HTERT RPE-1 (cell line): ENCODE data around the gene IGF2BP2.

ENCODE experiments used
- in situ Hi-C: fragments of 300-500 bp; cut with MboI; formaldehyde crosslinking; loops from 4 replicates; pipeline ENCODE4 v1.14.3; 2020; ENCODE audit warnings: low sequenced_read_pairs

IGF2BP2 gene

GRCh38 chr3:185737740-185738680, 86.8 kb downstream of the IGF2BP2 start:
- in situ Hi-C loops, result no loop called here

DNA sequence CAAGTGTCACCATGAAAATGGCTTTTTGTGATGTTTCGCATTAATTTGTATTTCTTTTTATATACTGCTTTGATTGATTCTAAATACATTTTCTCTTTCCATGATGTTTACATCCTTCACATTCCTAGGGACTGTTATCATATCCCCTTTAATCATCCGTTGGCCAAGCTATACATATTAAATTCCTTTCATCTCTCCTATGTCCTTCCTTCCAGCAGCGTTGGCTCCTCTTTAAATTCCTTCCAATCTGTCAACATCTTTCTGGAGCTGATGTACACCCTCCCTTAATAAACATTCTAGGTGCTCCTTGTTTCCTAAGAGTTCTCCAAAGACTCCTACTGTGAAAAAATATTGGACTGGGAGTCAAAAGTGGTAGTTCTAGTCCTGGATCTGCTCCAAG, 87.8 kb downstream of the IGF2BP2 start:
- in situ Hi-C loops, result no loop called here

DNA sequence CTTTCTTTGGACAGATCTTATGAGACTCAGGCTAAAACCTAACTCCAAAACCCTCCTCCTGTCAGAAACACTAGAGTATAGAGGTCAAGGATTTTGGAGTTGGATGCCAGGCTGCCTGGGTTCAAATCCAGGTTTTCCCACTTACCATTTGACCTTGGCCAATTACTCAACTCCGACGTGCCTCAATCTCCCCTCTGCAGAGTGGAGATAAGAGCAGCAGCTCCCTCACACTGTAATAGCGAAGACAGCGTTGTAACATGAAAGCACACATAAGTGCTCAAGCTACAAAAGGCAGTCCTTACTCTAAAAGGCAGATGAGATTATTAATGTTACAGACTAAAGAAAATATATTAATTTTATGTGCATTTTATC, 90.1 kb downstream of the IGF2BP2 start:
- in situ Hi-C loops, result no loop called here

GRCh38 chr3:185733980-185734724, 90.7 kb downstream of the IGF2BP2 start:
- in situ Hi-C loops, result no loop called here

DNA sequence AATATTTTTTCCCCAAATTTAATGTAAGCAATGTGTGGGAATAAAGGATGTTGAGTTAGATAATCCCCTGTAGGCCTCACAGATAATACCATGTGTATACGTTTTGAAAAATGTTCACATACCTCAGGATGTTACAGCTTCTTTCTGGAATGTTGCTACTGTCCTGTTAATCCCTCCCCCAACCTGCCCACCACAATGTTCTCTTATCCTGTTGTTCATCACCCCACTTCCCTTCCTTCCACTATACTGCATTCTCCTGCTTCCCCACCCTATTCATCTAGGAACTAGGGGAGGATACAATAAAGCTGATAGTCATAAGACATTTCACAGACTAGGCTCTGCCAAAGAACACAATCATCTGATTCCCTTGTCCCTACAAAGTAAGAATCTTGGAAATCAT, 92.1 kb downstream of the IGF2BP2 start:
- in situ Hi-C loops, result no loop called here

- in situ Hi-C loops, result no loop called here
Measured at GRCh38 chr3:185730550-185730949, 94.3 kb downstream of the IGF2BP2 start.

DNA sequence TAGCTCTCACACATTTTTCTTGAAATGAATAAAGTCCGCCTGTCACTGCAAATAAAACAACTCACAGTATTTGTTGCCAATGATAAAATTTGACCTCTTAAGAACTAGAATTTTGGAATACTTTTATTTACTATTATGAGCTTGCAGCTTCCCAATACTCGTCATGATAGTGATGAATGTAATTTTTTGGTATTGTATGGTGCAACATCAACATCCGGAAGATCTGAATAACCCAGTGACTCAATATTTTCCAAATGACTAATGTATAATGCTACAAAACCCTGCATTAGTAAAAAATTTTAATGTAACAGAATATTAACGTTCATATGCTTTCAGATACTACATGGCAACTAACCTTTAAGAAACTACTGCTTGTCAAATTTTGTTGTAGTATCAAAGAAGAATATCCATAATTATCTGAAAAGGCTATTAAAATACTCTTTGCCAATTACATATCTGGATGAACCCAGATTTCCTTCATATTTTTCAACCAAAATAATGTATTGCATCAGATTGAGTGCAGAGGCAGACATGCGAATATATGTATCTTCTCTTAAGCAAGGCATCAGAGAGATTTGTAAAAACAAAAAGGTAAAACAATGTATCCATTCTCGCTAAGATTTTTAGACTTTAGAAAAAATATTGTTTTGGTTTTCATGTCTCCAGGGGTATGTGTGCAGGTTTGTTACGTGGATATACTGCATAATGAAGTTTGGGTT, 95.3 kb downstream of the IGF2BP2 start:
- in situ Hi-C loops, result no loop called here

- in situ Hi-C loops, result no loop called here
Measured at GRCh38 chr3:185728630-185729336, 96.1 kb downstream of the IGF2BP2 start.

DNA sequence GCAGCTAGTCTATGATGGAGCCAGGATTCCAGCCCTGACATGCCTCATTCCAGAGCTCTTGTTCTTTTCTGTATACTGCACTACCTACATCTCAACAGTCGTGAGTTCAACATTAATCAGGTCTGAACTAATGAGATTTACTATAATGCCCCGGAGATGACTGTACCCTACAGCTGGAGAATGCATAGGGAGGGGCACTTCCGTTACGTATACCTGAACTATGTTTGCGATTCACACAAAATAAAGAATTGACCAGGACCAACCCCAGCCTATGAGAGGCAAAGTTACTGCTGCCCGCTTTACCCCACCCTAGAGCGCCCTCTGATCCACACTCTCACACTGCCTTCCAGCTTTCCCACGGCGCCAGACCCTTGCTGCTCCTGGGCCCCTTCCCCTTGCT, 97.0 kb downstream of the IGF2BP2 start:
- in situ Hi-C loops, result no loop called here

DNA sequence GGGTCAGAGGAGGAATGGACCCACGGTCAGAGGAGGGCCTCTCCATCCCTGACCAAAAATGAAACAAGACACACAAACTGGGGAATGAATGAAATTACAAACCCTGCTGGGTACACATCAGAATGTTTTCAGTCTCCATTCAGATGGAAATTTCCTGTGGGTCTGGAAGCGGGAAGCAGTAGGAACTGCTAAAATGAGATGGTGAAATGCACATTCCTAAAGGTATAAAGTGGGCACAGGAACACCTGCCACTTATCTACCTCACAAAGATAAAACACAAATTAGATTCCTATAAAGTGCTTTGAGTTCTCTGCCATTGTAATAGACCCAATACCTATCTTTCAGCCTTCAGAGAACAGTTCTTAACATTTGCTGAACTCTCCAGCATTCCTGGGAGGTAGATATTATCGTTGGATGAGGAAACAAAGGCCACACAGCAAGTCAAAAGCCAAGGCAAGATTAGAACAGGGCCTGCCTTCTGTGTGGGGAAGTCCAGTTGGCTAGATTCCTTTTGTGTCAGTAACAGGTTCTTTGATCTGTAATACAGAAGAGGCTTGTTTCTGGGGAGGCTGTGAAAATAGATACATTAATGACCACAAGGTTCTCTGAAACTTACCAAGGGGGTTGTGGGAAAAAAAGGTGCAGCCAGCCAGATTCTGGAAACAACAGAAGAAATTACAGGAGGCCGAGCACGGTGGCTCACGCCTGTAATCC, 98.4 kb downstream of the IGF2BP2 start:
- in situ Hi-C loops, result no loop called here

- in situ Hi-C loops, result no loop called here
Measured at GRCh38 chr3:185724761-185725160, 100.1 kb downstream of the IGF2BP2 start.

GRCh38 chr3:185724251-185724650, 100.6 kb downstream of the IGF2BP2 start:
- in situ Hi-C loops, result no loop called here

GRCh38 chr3:185722881-185723280, 102.0 kb downstream of the IGF2BP2 start:
- in situ Hi-C loops, result no loop called here

DNA sequence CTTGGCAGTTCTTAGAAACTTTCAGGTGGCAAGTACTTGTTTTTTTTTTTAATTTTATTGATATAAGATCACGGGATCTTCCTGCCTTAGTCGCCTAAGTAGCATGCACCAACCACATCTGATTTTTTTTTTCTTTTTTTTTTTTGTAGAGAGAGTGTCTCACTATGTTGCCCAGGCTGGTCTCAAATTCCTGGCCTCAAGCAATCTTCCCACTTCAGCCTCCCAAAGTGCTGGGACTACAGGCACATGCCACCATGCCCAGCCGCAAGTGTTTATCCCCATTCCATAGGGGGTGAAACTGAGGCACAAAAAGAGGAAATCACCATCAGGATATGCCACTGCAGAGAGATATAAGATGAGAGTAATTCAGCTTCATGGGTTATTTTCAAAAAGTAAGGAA, 102.9 kb downstream of the IGF2BP2 start:
- in situ Hi-C loops, result no loop called here

- in situ Hi-C loops, result no loop called here
Measured at GRCh38 chr3:185720326-185720725, 104.5 kb downstream of the IGF2BP2 start.

- in situ Hi-C loops, result no loop called here
Measured at GRCh38 chr3:185718736-185719593, 105.9 kb downstream of the IGF2BP2 start.

- in situ Hi-C loops, result no loop called here
Measured at GRCh38 chr3:185717627-185718402, 107.0 kb downstream of the IGF2BP2 start.

DNA sequence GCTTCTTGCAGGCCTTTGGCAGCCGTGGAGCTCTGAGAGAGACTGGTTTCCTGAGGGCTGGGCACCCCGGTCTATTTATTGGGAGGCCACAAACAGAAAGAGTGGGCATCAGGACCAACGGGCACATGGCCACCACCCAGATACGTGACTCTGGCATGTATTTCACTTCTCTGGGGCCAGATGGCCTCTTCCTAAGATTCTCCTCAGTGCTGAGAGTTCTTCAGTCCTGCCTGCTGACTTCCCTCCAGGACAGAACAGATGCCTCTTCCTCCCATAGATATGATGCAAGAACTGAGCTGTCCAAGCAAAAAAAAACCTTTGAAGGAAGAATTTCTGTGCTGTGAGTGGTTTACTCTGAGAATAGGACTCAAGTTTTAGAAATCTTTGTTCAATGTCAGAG, 107.7 kb downstream of the IGF2BP2 start:
- in situ Hi-C loops, result no loop called here
